SK-N-MC (cell line): ENCODE results near the gene CIAO3.

Source experiments
- EZH2 ChIP-seq: fragments of 200-600 bp; sonication (generic); IDR thresholded peaks from one replicate; pipeline ENCODE4 v1.6.1; 2017; ENCODE audit warnings: antibody characterized with exemption
- FOXP2 ChIP-seq: optimal IDR thresholded peaks from 2 replicates; pipeline ENCODE3; 2011; ENCODE audit warnings: mild to moderate bottlenecking, moderate library complexity; ENCODE audit not compliant: insufficient read depth; ENCODE audit errors: extremely low read length, control extremely low read depth
- POLR2AphosphoS5 ChIP-seq: IDR thresholded peaks from 2 replicates; pipeline ENCODE4 v1.6.1; 2012; ENCODE audit warnings: mild to moderate bottlenecking, low read depth, low read length, borderline replicate concordance

DNA sequence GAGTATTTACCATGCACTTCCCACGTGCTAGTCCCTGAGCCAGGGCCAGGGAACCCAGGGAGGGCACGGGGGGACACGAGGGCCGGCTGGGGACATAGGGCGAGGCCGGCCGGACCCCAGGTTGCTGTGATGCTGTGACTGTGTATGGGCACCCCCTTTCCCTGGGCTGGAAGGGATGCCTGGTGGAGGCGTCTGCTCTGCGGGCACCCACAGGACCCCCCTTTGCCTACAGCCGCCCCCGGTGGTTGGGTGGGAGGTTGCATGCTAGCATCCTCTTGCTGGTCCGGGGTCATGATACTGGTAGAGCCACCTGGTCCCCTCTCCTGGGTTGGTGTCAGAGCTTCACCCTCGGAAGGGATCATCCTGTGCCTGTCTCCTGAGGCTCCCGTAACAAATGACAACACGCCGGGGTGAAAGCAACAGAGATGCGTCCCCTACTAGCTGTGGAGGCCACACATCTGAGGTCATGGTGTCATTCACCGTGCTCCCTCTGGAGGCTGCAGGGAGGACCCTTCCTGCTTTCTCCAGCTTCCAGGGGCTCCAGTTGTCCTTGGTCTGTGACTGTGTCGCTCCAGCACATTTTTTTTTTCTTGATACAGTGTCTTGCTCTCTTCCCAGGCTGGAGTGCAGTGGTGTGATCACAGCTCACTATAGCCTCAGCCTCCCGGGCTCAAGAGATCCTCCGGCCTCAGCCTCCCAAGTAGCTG is 3.1 kb upstream of the CIAO3 start:
- TF ChIP-seq POLR2AphosphoS5 (no peak), EZH2 (no peak), FOXP2 (no peak)
